22Rv1 (cell line): ENCODE data around the gene SELENON.

ENCODE experiments used
- H3K27ac ChIP-seq: fragments of 450-650 bp; 2 replicates; pipeline ENCODE4 v1.5.1; 2017
- ZFX ChIP-seq: fragments of 450-650 bp; IDR thresholded peaks from 2 replicates; pipeline ENCODE4 v1.6.1; 2017; ENCODE audit warnings: antibody characterized with exemption, borderline replicate concordance
- TF ChIP-seq, protein P1 (sequence below): fragments of 450-650 bp; IDR thresholded peaks from 2 replicates; pipeline ENCODE4 v1.5.1; 2017; ENCODE audit warnings: mild to moderate bottlenecking

Gene SELENON

DNA sequence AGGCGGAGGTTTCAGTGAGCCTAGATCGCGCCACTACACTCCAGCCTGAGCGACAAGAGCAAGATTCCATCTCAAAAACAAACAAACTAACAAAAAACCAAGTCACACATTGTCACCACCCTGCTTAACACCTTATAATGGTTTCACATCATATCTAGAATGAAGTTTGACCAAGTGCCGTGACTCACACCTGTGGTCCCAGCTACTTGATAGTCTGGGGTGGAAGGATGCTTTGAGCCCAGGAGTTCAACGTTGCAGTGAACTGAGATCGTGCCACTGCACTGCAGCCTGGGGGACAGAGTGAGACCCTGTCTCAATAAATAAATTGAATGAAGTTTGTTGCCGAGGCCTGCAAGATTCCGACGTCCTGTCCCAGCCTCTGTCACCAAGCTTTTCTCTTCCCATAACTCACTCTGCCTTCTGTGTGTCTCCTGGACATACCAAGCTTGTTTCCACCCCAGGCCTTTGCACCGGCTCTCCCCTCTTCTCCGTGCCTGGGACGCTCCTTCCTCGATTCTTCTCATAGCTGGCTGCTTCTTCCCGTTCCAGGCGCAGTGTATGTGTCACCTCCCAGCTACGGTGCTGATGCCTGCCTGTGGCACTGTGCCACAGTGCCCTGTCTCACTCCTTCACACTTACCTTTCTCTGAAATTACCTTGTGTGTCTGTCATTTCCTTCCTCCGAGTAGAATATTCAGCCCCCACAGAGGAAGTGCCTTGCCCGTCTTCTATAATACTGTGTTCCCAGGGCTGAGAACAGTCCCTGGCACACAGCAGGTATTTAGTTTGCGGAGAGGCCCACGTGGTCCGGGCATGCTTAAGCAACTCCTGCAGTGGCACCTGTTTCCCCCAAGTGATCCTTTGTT is 3.8 kb upstream of the SELENON start:
- H3K27ac ChIP-seq: peak overlapping the region; percentile 71
- TF ChIP-seq ZFX: no peak
- TF ChIP-seq, protein P1, sequence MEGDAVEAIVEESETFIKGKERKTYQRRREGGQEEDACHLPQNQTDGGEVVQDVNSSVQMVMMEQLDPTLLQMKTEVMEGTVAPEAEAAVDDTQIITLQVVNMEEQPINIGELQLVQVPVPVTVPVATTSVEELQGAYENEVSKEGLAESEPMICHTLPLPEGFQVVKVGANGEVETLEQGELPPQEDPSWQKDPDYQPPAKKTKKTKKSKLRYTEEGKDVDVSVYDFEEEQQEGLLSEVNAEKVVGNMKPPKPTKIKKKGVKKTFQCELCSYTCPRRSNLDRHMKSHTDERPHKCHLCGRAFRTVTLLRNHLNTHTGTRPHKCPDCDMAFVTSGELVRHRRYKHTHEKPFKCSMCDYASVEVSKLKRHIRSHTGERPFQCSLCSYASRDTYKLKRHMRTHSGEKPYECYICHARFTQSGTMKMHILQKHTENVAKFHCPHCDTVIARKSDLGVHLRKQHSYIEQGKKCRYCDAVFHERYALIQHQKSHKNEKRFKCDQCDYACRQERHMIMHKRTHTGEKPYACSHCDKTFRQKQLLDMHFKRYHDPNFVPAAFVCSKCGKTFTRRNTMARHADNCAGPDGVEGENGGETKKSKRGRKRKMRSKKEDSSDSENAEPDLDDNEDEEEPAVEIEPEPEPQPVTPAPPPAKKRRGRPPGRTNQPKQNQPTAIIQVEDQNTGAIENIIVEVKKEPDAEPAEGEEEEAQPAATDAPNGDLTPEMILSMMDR: no peak

- no peak for TF ChIP-seq ZFX
- TF ChIP-seq, protein P1: peak; percentile 88
- peak overlapping the region; percentile 71 for H3K27ac ChIP-seq
Measured at GRCh38 chr1:25796811-25797458, 3.1 kb upstream of the SELENON start.

DNA sequence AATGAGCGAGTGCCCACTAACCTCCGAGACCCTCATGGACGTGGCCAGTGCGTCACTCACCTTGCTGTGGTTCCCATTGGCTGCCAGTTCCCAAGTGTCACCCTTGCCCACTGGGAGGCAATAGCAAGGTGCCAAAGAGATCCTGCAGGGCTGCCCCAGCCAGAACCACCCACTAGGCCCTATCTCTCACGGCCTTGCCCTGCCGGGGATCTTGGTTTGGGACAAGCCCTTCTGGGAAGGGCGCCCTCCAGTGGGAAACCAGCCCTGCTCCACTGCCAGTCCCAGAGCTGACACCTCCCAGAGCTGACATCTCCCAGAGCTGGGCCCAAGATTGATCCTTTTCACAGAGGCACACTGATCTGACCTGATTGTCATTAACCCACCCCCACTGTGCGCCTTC is 2.1 kb upstream of the SELENON start:
- TF ChIP-seq ZFX: no peak
- TF ChIP-seq, protein P1: peak; percentile 73
- H3K27ac ChIP-seq: no peak overlapping the region

DNA sequence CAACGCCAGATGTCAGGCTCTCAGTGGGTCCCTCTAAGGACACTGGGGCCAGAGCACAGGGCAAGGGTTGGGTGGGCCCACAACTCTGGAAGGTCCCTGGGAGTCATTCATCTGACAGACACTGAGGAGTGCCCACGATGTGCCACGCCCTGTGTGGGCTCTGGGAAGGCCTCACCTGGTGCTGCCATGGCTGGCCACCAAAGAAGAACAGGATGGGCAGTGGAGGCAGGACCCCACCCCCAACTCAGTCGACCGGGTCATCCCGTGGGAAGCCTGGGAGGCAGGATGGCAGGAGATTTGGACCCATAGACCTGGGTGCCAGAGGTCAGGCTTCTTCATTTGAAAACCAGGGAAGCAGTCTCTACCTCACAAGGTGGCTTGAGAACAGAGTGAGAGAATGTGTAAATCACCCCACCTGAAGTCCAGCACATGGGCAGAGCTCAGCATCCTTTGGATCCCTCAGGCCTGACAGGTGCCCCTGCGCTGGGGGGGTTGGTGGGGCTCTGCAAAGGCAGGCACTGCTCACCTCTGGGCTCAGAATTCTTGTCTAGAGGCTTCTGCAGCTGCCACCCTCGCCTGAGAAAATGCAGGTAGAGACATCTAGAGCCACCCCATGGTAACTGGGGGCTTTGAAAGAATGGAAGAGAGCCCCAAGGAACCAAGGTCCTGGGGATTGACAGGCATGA is 1.2 kb upstream of the SELENON start:
- TF ChIP-seq ZFX: no peak
- TF ChIP-seq, protein P1: no peak

DNA sequence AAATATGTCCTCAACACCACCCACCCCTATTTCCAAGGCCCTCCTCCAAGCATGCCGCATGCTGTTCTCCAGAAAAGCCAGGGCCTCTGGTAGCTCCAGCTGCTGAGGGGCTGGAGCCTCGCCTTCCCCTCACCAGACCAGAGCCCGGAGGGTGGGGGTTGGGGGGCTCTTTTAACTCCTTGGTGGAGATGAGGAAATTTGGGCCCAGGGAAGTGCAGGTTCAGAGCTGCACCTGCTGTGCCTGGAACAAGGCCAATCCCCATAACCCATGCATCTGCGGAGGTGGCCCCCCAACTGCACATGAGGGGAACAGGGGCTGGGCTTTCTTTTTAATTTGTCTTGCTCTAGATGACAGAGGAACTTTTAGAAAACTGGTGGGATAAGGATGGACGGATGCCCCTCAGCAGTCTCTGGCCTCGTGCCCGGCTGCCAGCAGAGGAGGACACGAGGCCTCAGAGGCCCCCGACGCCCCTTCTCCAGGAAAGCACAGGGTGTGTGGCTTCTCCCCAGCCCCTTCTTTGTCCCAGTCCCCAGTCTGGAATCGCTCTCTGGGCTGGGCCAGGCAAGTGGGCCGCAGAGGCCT is 550 bp upstream of the SELENON start:
- TF ChIP-seq, protein P1: no peak
- TF ChIP-seq ZFX: no peak
- peak overlapping the region; percentile 43 for H3K27ac ChIP-seq

More for the DNA sequence above, 1.2 kb upstream of the SELENON start:
- H3K27ac ChIP-seq: no peak overlapping the region

GRCh38 chr1:25800703-25801377 is 847 bp downstream of the SELENON start:
- peak overlapping the region; percentile 44 for H3K27ac ChIP-seq
- TF ChIP-seq ZFX: no peak
- TF ChIP-seq, protein P1: no peak
